ENCODE measurements around the gene HSF4.
A peak's percentile ranks its signal among the peaks of the same experiment; 100 is the strongest.

The HSF4 gene

GRCh38 chr16:67169011-67169451 lies 4.5 kb downstream of the HSF4 start:
- DNase-seq, result no peak

GRCh38 chr16:67169642-67170167 lies 5.2 kb downstream of the HSF4 start:
- no peak for DNase-seq

- peak; percentile 78 for DNase-seq
These were observed 5.8 kb downstream of the HSF4 start, which contains the start of gene NOL3 for GRCh38 chr16:67170168-67170948. Gene NOL3, plus strand, starts transcription at chr16:67170538.

GRCh38 chr16:67170949-67171649 lies 6.6 kb downstream of the HSF4 start:
- DNase-seq, result no peak

- no peak for DNase-seq
These were observed 8.8 kb downstream of the HSF4 start for GRCh38 chr16:67173323-67173722.

- peak; percentile 65 for DNase-seq
These were observed 9.5 kb downstream of the HSF4 start for GRCh38 chr16:67173808-67174705.

- DNase-seq, result no peak
These were observed 10.2 kb downstream of the HSF4 start for GRCh38 chr16:67174706-67175231.

GRCh38 chr16:67176662-67177061 lies 12.1 kb downstream of the HSF4 start:
- no peak for DNase-seq

GRCh38 chr16:67177743-67178699 lies 13.5 kb downstream of the HSF4 start:
- DNase-seq, result no peak

GRCh38 chr16:67179421-67180080 lies 15.0 kb downstream of the HSF4 start:
- DNase-seq, result no peak

- no peak for DNase-seq
These were observed 15.6 kb downstream of the HSF4 start for GRCh38 chr16:67180166-67180565.

GRCh38 chr16:67181346-67181745 lies 16.8 kb downstream of the HSF4 start:
- DNase-seq, result no peak

- no peak for DNase-seq
These were observed 17.7 kb downstream of the HSF4 start for GRCh38 chr16:67182288-67182687.

- DNase-seq, result no peak
These were observed 18.7 kb downstream of the HSF4 start for GRCh38 chr16:67183284-67183626.

GRCh38 chr16:67183627-67184452 lies 19.3 kb downstream of the HSF4 start, which contains the start of gene MATCAP1:
Gene MATCAP1, minus strand, starts transcription at chr16:67183963. Its CDS starts 3,353 bp downstream, at chr16:67180610.
- peak; percentile 88 for DNase-seq

GRCh38 chr16:67184453-67184994 lies 20.0 kb downstream of the HSF4 start:
- no peak for DNase-seq

GRCh38 chr16:67184995-67185650 lies 20.6 kb downstream of the HSF4 start:
- DNase-seq, result peak; percentile 76

GRCh38 chr16:67185651-67186134 lies 21.1 kb downstream of the HSF4 start:
- DNase-seq, result no peak

GRCh38 chr16:67186550-67186950 lies 22.0 kb downstream of the HSF4 start:
- no peak for DNase-seq

Data from T1000 (cell line).